GM18868 (cell line): ENCODE measurements around the gene FSTL4.

Experiments
- ATAC-seq: cut with Tn5 transposase; IDR thresholded peaks from one replicate; pipeline ENCODE4 v1.9.1; 2021; ENCODE audit warnings: mild to moderate bottlenecking, moderate library complexity; ENCODE audit not compliant: unreplicated experiment

Gene FSTL4

DNA sequence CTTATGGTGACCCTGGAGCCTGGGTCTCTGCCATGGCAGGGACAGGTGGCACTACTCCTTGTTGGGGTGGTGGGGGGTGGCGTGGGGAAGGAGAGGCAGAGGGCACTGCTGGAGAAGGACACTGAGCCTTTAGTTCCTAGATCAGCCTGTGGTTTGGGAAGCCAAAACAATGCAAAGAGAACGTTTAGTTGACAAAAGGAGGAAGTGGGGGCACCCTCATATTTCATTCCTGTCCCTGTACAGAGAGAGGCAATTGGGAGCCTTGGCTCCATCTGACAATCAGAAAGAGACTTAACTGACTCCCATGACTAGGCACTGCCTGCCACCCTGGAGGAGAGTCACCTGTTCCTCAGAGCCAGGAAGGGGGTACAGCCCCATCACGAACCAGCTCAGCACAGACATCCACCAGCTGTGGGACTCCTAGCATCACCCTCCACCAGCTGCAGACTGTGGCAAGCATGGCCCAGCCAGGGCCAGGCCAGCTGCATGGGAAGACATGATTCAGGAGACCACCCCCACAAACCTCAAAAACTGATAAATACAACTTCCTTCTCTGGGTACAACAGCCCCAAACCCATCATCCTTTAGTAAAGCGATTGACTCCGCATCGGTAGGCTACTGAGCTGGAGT lies 303.1 kb downstream of the FSTL4 start:
- ATAC-seq, result no peak

DNA sequence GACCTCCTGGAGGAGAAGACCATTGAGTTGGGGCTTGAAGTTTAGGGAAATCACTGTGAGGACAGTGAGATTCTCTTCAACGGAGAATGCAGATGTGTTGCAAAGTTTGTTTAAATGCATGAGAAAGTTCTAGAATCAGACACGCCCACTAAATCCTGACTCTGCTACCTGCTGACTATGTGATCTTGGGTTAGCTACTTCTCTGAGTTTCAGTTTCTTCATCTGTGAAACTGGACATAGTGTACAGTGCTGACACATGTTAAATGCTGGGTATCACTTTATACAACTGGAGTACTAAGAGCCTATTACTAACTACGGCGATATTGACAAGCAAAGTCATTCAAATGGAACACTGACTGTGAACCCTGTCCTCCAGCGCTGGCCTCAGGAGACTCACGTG lies 305.1 kb downstream of the FSTL4 start:
- peak; percentile 57 for ATAC-seq

DNA sequence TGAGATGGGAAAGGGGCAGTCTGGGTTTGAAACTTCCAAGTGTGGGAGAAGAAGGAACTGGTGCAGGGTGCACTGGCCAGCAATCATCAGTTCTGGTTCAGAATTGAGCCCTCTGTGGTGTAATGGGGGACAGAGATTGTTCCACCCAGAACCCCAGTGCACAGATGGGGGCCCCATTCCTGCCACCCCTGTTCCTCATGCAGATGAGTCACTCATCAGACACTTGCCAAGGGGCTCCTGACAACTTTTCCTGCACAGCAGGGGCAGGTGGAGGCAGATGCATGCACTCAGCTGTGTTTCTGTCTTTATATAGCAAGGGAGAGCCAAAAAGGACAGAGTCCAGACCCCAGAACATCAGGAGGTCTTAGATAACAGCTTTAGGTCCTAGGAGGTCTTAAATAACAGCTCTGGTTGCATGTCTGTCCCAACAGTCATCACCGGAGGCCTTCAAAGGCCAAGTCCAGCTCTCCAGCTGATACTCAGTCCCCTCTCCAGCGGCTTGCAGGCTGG lies 307.6 kb downstream of the FSTL4 start:
- ATAC-seq, result no peak

DNA sequence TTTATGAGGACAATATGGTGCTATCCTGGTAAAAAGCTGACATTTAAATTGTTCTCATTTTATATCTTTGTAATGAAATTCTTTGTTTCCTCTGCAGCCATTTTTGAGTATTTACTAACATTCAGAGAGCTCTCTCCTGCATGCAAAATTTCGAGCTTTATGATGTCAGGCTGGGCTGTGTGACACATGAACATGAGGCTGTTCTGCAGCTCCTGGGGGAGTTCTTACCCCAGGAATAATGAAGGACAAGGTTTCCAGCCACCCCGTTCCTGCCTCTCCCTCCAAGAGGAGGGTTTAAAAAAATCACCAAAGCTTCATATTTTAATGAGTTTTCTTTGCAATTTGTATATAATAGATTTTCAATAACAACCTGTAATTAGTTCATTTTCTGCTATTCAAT lies 308.2 kb downstream of the FSTL4 start:
- no peak for ATAC-seq

DNA sequence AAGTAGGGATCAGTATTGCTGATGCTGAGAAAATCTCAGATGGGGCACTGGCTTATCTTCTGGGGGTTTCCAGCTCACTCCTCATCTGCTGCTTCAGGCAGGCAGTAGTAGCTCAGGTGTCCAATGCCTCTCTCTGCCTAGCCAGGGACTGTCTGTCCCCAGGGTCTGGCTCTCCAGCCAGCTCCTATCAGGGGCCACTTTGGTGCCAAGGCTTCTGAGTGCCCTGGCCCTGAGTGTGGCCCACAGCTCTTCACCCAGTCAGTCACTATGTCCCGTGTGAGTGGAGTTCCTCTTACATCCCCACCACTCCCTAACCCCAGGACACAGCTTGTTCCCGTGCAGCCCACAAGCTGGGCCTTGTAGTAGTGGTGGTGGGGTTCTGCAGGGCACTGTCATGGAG lies 309.0 kb downstream of the FSTL4 start:
- no peak for ATAC-seq

DNA sequence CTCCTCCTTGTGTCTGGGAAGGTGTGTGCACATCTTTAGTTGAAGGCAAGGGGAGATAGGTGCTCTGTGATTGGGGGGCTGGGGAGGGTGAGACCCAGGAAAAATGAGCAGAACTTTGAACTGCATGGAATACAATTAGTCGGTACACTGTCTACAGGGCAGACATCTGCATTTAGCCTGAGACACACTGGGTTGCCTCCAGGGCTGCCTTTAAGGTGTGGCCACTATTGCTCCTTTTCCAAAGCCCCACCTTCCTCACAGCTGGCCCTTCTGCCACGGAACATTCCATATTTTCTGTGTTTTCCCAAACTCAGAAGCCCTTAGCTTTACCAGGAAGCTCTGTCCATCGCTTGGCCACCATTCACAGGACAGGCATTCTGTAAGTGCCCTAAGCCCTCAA lies 312.6 kb downstream of the FSTL4 start:
- ATAC-seq, result no peak

DNA sequence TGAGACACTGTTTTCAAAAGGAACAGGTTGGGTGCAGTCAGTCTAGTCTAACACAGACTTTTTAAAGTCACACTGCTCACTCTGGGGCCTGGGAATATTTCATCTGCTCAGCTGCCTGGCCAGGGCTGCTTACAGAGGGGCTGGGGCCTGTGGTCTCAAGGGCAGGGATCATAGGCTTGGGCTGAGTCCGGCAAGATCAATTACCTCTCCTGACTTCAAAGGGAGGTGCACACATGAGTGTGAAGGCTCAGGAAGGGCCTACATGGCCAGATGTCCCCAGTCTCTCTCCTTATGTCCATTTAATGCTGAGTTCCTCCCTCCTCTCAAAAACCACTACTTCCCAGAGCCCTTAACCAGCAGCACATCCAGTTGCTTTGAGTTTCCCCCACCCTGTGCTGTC lies 313.3 kb downstream of the FSTL4 start:
- ATAC-seq, result no peak

DNA sequence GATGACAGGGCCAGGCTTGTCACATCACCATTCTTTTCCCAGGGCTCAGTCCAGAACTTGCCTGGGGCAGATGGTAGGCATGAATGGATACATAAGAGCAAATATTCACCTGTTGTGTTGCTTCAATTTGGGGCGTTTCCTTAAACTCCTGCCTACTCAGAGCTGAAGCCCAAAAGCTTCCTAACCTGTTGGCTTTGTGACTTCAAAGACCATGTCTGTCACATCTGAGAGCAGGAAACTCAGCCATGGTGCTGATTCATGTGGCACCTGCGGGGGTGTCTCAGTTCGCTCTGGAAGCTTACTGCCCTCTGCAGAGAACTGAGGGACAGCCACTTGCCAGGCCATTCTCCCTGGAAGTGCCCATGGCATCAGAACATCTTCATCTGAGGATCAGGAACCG lies 313.9 kb downstream of the FSTL4 start:
- ATAC-seq, result no peak

DNA sequence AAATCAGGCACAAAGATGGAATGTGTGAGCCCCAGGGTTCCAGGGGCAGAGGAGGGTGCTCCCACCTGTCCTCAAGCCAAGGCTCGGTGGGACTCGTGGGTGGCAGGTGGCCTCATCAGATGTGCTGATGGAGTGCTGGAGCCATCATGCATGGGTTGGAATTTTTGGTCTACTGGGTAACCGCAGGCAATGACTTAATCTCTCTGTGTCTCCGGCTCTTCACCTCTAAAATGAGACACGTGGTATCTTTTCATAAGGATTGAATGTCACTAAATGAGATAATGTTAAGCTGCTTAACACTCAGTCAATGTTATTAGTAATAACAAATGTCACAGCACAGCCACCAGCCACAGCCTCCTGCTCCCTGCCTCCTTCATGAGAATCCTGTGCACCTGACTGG lies 315.0 kb downstream of the FSTL4 start:
- ATAC-seq, result no peak

DNA sequence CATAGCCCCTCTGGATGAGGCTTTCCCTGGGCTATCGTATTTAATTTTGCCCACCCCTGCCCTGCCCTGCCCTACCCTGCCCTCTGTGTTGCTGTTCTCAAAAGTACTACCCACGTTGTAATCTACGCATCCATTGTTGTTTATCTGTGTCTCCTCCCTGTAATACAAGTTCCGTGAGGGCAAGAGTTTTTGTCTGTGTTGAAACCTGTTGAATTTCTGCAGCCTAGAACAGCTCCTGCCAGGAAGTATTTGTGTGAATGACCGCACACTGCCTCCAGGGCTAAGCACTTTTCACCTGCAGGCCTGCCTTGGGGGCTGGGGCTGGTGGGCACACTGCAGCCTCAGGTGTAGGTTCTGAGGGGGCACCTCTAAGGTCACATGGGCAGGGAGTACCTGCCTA lies 315.7 kb downstream of the FSTL4 start:
- no peak for ATAC-seq

DNA sequence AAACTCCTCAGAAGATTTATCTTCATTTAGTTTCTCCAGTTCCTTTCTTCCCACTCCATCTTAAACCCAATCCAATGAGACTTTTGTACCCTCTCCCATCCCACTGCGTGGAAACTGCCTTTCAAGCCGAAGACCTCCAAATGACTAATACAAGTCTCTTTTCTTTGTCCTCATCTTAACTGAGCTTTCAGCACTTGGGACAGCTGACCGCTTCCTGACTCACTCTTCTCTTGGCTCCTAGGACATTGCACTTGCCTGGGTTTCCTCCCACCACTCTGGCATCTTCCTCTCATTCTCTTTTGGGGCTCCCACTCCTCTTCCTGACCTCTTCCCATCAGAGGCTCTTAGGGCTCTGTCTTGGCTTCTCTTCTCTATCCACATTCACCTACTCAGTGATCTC lies 316.8 kb downstream of the FSTL4 start:
- no peak for ATAC-seq

DNA sequence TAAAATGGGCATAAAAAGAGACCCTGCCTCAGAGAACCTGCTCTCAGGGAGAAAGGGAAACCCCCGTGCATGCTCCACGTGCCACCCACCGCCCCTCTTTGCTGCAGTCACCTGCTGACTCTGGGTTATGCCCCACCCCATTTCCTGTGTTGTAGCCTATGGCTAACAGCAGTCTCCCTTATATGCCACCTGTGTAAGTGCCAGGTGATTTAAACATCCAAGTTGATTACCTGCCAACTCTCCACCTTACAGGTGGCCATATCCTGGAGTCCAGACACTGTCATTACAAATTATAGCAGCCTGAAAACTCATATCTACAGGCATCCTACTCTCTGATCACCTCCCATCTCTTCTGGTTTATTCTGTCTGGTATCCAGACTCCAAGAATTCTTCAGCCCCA lies 318.0 kb downstream of the FSTL4 start:
- no peak for ATAC-seq

DNA sequence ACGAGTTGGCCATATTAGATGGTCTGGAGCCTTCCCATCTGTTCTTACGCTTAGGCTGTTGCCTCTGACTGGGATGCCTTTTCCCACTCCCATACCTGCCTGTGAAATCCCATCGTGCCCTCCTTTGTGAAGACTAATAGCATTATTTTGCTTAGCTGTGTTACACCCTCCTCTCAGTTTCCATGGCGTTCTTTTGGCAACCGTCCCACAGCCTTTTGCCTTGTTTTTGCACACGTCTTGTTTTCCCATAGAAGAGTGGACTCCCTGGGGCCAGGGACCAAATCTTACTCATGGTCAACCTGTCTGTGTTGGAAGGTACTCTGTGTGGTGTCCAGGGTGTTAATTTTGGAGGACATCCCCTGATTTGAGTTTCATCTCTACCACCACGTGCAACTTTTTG lies 318.4 kb downstream of the FSTL4 start:
- ATAC-seq, result no peak

DNA sequence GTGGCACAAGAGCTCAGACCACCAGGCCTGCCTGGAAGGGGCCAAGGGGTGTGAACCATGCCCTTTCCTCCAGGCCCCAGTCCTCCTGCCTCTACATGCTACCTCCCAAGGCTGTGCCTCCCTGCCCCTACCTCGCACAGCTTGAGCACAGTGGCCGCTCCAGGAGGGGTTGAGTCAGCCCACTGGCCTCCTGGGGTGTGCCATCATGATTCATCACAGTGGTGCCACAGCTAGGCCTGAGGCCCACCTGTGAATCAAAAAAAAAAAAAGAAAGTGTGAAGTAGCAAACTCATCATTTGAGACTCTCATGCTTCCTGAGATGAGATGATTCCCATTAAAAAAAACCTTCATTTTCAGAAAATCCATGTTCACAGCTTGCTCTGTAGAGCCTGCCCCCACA lies 320.0 kb downstream of the FSTL4 start:
- ATAC-seq, result no peak

DNA sequence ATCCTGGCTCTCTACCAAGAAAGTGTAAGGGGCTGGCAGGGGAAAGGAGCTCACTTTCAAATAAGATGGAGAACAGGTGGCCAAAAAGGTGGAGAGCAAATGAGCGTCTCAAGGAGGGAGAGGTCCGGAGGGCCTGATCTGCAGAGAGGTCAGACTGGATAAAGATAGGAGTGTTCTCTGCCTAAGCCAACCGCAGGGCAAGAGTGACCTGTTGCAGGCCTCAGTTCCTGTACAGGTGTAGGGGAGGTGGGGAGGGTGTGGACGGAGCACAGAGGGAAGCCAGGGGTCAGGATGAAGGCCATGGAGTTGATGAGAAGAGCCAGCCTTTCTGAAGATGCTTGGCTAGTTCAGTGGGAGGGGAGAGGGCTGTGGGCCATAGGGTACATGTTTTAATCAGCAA lies 320.8 kb downstream of the FSTL4 start:
- no peak for ATAC-seq

DNA sequence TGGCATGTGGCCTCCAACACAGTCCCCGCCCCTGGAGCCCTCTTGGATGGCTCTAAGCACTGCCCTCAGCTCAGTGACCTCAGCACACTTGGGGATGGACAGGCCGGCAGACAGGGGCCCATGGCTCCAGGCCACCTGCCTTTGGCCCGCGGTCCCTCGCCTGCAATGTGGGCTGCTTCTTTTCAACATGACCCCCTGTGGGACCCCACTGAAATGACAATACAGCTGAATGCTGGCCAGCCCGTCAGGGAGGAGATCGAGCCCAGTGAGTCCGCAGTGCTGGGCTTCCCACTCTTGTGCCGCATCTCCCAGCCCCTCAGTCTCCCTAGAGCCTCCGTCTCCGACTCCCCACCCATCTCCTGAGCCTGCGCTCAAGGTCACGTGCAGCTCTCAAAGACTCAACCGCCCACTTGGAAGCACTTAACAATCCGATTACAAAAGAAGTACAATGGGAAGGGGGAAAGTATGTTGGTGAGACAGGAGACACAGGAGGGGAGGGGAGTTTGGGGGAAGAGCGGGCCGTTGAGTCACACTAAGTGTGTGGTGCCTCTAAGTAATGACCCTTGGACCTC lies 321.6 kb downstream of the FSTL4 start:
- ATAC-seq, result no peak

DNA sequence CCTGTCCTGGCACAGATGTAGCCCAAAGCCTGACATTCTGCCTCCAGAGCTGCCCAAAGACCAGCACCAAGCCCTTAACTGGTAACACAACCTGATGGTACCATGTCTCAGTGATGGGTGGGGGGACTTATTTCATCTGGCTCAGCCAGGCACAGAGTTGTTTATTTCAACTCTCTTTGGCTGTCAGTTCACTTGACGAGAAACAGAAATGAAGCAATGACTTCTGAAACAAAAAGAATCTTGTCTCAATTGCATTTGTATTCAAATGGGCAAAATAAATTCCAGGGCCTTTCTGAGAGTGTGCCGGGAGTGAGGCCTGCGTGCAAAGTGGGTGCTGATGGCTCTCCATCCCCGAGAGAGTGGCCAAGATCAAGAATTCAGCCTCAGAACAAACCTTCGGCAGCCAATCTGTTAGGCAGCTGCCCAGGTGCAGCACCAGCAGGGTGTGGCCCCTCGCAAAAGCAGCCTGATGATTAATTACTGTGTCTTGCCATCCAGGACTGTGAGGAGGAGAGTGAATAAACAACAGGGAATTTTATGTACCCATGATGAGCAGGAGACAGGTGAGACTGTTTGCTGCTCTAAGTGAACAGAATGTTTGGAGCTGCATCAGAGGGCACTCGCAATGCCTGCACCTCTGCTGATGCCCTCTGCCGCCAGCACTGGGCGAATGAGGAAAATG lies 322.5 kb downstream of the FSTL4 start:
- no peak for ATAC-seq

DNA sequence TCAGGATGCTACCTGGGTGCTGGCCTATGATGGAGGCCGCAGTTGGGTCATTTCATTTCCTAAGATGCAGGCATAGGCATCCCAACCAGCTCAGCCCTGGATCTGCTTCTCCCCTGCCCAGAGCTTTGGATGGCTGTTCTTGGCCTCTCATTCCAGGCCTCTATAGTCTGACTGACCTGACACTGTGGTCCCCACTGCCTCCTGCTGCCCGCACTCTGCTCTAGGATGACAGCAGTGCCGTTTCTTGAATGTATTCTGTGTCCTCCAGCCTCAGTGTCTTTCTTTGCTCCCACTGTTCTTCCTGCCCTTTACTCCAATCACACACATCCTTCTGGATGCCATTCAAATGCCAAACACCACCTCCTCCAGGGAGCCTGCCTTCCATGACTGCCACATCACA lies 324.8 kb downstream of the FSTL4 start:
- no peak for ATAC-seq

DNA sequence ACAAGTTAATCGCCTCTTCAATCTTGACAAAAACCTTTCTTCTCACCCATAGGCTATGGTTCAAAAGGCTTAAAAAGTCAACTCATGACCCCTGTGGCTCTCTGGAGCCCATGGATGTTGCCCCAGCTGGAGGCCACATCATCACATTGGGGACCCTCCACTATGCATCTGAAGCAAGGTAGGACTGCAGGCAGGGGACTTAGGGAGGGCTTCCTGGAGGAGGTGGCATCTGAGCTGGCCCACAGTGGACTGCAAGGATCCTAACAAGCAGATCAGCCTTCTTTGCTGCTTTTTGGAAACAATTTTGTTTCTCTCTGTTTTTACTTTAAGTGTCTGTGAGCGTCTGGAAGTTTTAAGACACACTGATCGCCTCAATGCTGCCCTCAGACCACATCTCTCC lies 325.9 kb downstream of the FSTL4 start:
- ATAC-seq, result no peak

DNA sequence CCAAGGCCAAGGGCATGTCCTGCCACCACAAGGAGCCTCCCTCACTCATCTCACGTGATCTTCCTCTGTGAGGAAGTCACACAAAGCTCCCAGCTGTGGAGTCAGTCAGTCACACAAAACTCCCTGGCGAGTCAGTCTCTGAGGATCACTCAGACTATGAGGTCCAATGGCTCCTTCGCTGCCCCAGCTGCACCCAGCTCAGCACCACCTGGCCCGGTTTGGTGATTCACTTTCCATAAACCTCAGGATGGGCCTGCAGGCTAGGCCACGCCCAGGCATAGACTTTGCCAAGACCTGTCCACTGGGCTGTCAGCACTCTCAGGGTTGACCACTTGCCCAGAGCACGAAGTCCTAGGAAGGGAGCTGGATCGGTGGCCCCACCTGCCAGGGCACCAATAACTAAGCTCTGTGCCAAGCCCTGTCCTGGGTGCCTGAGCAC lies 326.7 kb downstream of the FSTL4 start:
- no peak for ATAC-seq

DNA sequence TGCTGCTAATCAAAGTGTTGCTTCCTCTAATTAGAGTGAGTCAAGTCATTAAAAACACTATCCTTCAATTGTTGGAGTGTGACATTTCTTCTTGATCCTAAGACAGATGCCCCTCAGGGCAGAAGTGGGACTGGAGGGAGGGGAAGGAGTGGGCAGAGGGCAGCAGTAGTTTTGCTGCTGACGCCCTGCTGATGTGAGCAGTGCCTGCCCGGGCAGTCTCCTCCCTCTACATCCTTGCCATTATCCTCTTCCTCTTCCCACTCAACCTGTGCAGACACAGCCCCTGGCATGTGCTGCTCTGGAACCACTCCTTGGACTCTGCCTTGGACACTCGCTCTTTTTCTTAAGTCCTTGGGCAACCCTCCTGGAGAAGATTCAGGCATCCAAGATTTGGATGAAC lies 328.0 kb downstream of the FSTL4 start:
- no peak for ATAC-seq

DNA sequence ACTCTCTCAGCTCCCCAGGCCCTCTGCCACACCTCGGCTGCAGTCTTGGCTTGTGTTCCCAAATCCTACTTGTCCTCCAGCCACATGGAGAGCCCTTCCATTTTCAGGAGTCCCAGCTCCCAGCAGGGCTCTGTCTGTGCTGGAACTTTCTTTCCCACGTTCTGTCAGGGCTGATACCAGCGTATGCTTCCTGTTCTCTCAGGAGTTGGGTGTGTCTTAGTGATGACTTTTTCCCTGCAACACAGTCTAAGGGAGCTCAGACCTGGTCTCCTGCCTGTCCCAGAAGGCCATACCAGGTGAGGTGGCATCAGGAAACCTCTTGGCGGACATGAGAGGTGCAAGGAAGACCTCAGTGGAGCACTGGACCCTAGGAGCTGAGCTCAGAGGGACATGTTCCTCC lies 334.0 kb downstream of the FSTL4 start:
- no peak for ATAC-seq
